Gastrocnemius medialis (tissue), 4 donors: ENCODE data around the gene TLE5. TPM values are rescaled to one million over a fixed set of nuclear protein-coding genes. Genes with fewer than 3 reads are reported as not detected.
"Not testable (repeated sequence)": the region's sequence is repeated elsewhere in the genome, so short reads cannot be mapped to it uniquely, and the experiment has no call there.

Source experiments
- ATAC-seq, 2 donors: fragments of 150-250 bp; one replicate each; pipeline ENCODE4 v1.9.1; 2016
- DNase-seq, 2 donors: peaks; one replicate each; pipeline ENCODE4 v3.0.0-alpha.2; 2019
- H3K27ac ChIP-seq, 4 donors: fragments of 200-600 bp; sonication (generic); 1 replicate in 1 of 4; 2 replicates in 3 of 4; pipeline ENCODE4 v1.5.1; 2016 to 2018; ENCODE audit warnings: mild to moderate bottlenecking in 2 of 4, moderate library complexity in 1 of 4
- H3K27me3 ChIP-seq, 3 donors: fragments of 200-600 bp; sonication (generic) in 2 of 3; 1 replicate in 1 of 3; 2 replicates in 2 of 3; pipeline versions ENCODE4 v1.5.1 to v1.6.0; 2016 to 2019; ENCODE audit warnings: mild to moderate bottlenecking in 1 of 3, moderate library complexity in 1 of 3
- H3K36me3 ChIP-seq, 2 donors: fragments of 200-600 bp; sonication (generic) in 1 of 2; one replicate each; pipeline ENCODE4 v1.5.1; 2017 to 2018
- H3K4me1 ChIP-seq, 2 donors: fragments of 200-600 bp; sonication (generic) in 1 of 2; one replicate each; pipeline ENCODE4 v1.5.1; 2016 to 2017; ENCODE audit warnings: mild to moderate bottlenecking in 2 of 2
- H3K4me3 ChIP-seq, 4 donors: fragments of 200-600 bp; sonication (generic) in 3 of 4; 1 replicate in 1 of 4; 2 replicates in 3 of 4; pipeline ENCODE4 v1.5.1; 2016 to 2019; ENCODE audit warnings: mild to moderate bottlenecking in 2 of 4
- H3K9me3 ChIP-seq, 3 donors: fragments of 200-600 bp; sonication (generic) in 2 of 3; 1 replicate in 1 of 3; 2 replicates in 2 of 3; pipeline ENCODE4 v1.5.1; 2016 to 2019
- POLR2A ChIP-seq, 2 donors: fragments of 450-650 bp; IDR thresholded peaks; one replicate each; pipeline ENCODE4 v1.6.1; 2017; ENCODE audit warnings: antibody characterized with exemption in 2 of 2, mild to moderate bottlenecking in 2 of 2, moderate library complexity in 2 of 2
- in situ Hi-C, 4 donors: fragments of 200-750 bp; cut with MboI; loops; one replicate each; pipeline versions ENCODE4 v1.15.0 to v1.8.0; 2017; ENCODE audit warnings: low sequenced_read_pairs in 4 of 4
- intact Hi-C: fragments of 100-400 bp; cut with DNase I; formaldehyde crosslinking; loops from one replicate; pipeline ENCODE4 v1.15.1; 2023; ENCODE audit warnings: low total_unique reads
- total RNA-seq, 4 donors: library from RNA; depleted of rRNA; stranded (reverse); fragments of >200 nt; gene quantifications; one replicate each; pipeline versions ENCODE4 v1.1.0 to v1.2.3, GENCODE V29; 2016
- TF ChIP-seq, protein P1 (sequence below), 5 experiments: fragments of 450-650 bp in 3 of 5; fragments of 200-600 bp in 2 of 5; sonication (generic) in 2 of 5; IDR thresholded peaks in 4 of 5; conservative IDR thresholded peaks in 1 of 5; 1 replicate in 4 of 5; 2 replicates in 1 of 5; pipeline ENCODE4 v1.5.1; 2016 to 2019; ENCODE audit warnings: antibody characterized with exemption in 5 of 5, mild to moderate bottlenecking in 3 of 5, moderate library complexity in 3 of 5

Gene TLE5
- total RNA-seq, 4 donors from 2014 or later: 437 to 686 (median 474) TPM

DNA sequence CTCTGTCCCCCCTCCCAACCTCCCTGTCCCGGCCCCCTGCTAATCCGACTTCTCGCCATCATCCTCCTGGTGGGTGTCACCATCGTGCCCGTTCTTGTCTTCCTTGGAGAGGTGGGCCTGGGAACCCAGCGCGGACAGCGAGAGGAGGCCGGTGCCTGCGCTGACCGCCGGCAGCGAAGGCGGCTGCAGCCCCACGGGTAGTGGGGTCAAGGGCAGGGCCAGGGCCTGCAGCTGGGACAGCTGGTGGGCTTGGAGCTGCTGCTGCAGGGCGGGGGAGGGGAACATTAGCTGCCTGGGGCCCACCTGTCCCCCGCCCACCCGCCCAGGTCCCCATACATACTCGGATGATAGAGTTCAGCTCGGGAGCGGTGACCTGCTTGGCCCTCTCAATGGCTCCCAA lies 8.5 kb downstream of the TLE5 start:
- Histone ChIP-seq H3K4me1 (peaks cover 39 to 41% of the 10 kb centered on the region in 2 donors), H3K27me3 (no peaks in the 10 kb centered on the region), H3K27ac (no peak overlapping the region), H3K36me3 (peaks cover 0 to 44% of the 10 kb centered on the region in 2 donors), H3K4me3 (no peak overlapping the region), H3K9me3 (no peaks in the 10 kb centered on the region)
- ATAC-seq: no peak
- DNase-seq: no peak
- intact Hi-C loops: no loop called here
- TF ChIP-seq POLR2A (IDR thresholded peaks at IDR 0.05): no peak
- TF ChIP-seq, protein P1, sequence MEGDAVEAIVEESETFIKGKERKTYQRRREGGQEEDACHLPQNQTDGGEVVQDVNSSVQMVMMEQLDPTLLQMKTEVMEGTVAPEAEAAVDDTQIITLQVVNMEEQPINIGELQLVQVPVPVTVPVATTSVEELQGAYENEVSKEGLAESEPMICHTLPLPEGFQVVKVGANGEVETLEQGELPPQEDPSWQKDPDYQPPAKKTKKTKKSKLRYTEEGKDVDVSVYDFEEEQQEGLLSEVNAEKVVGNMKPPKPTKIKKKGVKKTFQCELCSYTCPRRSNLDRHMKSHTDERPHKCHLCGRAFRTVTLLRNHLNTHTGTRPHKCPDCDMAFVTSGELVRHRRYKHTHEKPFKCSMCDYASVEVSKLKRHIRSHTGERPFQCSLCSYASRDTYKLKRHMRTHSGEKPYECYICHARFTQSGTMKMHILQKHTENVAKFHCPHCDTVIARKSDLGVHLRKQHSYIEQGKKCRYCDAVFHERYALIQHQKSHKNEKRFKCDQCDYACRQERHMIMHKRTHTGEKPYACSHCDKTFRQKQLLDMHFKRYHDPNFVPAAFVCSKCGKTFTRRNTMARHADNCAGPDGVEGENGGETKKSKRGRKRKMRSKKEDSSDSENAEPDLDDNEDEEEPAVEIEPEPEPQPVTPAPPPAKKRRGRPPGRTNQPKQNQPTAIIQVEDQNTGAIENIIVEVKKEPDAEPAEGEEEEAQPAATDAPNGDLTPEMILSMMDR (IDR thresholded peaks at IDR 0.05 in 4 of 5, conservative IDR thresholded peaks at IDR 0.05 in 1 of 5): no peak
- in situ Hi-C loops: loop anchor here in 1 of 4 donors (25.0 kb wide), 1 partner anchor 91 kb away; no protein-coding TSS in a partner anchor

DNA sequence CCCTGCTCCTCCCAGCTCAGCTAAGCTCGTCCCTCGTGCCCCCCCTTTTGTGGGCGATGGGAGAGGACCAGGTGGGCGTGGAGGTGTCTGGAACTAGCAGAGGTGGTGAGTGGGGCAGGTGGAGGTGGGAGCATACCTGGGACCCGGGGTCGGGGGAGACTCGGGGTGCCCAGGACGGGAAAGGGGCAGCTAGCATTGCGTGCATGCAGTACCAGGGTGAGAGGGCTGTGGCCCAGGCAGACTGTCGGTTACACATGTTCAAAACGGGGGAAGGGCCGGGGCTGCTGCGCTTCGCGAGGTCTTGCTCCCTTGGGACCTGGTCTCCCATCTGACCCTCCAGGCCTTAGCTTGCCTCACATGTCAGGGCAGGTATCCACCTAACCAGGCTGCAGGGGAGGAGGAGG lies 9.1 kb downstream of the TLE5 start:
- in situ Hi-C loops (loop anchor here in 1 of 4 donors (25.0 kb wide), 1 partner anchor 91 kb away; no protein-coding TSS in a partner anchor), intact Hi-C loops (no loop called here)
- DNase-seq: no peak
- ATAC-seq: no peak
- no peak overlapping the region for H3K4me3 ChIP-seq
- peaks cover 0 to 38% of the 10 kb centered on the region in 2 donors for H3K36me3 ChIP-seq
- TF ChIP-seq, protein P1 (IDR thresholded peaks at IDR 0.05 in 4 of 5, conservative IDR thresholded peaks at IDR 0.05 in 1 of 5): no peak
- TF ChIP-seq POLR2A (IDR thresholded peaks at IDR 0.05): no peak
- H3K27ac ChIP-seq: no peak overlapping the region
- H3K4me1 ChIP-seq: peaks cover 34 to 38% of the 10 kb centered on the region in 2 donors
- no peaks in the 10 kb centered on the region for H3K9me3 ChIP-seq
- H3K27me3 ChIP-seq: no peaks in the 10 kb centered on the region

DNA sequence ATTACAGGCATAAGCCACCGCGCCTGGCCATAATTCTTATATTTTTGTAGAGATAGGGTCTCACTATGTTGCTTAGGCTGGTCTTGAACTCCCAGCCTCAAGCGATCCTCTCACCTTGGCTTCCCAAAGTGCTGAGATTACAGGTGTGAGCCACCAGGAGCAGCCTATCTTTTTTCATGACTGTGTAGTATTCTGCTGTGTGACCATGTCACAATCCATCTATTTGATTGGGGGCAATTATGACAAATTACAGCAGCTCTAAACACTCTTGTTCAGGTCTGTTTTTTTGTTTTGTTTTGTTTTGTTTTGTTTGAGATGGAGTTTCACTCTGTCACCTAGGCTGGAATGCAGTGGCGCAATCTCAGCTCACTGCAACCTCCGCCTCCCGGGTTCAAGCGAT lies 12.3 kb downstream of the TLE5 start:
- H3K4me3 ChIP-seq, ATAC-seq, H3K9me3 ChIP-seq, H3K27me3 ChIP-seq, DNase-seq, H3K27ac ChIP-seq, intact Hi-C loops: not testable (repeated sequence)
- in situ Hi-C loops: loop anchor here in 1 of 4 donors (25.0 kb wide), 1 partner anchor 88 kb away; no protein-coding TSS in a partner anchor
- peaks cover 0 to 19% of the 10 kb centered on the region in 2 donors for H3K36me3 ChIP-seq
- peaks cover 12 to 13% of the 10 kb centered on the region in 2 donors for H3K4me1 ChIP-seq

DNA sequence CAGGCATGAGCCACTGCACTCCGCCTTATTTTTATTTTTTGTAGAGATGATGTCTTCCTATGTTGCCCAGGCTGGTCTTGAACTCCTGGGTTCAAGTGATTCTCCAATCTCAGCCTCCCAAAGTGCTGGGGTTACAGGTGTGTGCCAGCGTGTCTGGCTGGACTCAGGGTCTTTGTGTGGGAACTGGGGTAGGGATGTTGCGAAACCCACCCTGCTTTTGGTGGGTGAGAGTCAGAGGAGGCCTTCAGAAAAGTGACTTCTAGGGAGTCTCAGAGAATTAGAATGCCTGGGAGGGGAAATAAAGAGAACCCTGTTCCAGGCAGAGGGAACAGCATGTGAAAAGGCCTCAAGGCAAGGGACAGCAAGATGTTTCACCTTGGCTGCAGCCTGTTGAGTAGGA lies 13.2 kb downstream of the TLE5 start:
- ATAC-seq (no peak), DNase-seq (no peak)
- TF ChIP-seq POLR2A (IDR thresholded peaks at IDR 0.05): no peak
- TF ChIP-seq, protein P1 (IDR thresholded peaks at IDR 0.05 in 4 of 5, conservative IDR thresholded peaks at IDR 0.05 in 1 of 5): no peak
- peaks cover 0 to 11% of the 10 kb centered on the region in 2 donors for H3K36me3 ChIP-seq
- in situ Hi-C loops: no loop called here
- no peaks in the 10 kb centered on the region for H3K9me3 ChIP-seq
- H3K4me3 ChIP-seq: no peak overlapping the region
- peaks cover 5 to 8% of the 10 kb centered on the region in 2 donors for H3K4me1 ChIP-seq
- no peak overlapping the region for H3K27ac ChIP-seq
- intact Hi-C loops: no loop called here
- H3K27me3 ChIP-seq: no peaks in the 10 kb centered on the region

DNA sequence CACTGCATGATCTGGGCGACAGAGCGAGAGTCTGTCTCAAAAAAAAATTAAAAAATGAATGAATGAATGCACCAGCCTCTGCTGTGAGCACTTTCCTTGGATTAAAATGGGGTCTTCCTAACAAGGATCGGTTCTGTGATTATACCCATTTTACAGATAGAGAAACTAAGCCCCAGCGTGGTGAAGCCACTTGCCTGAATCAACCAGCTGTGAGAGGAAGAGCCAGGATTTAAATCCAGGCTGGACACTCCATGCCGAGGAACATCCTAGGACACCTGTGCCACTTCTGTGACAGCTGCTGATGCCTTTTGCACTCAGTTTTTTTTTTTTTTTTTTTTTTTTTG lies 14.1 kb downstream of the TLE5 start:
- peak overlapping the region in 2 of 4 donors; percentile 49 to 54 for H3K4me3 ChIP-seq
- H3K27me3 ChIP-seq: no peaks in the 10 kb centered on the region
- no peak for ATAC-seq
- no peaks in the 10 kb centered on the region for H3K9me3 ChIP-seq
- peak overlapping the region; percentile 59 to 86 (median 73) for H3K27ac ChIP-seq
- peaks cover 5 to 8% of the 10 kb centered on the region in 2 donors for H3K4me1 ChIP-seq
- TF ChIP-seq POLR2A (IDR thresholded peaks at IDR 0.05): no peak
- TF ChIP-seq, protein P1 (IDR thresholded peaks at IDR 0.05 in 4 of 5, conservative IDR thresholded peaks at IDR 0.05 in 1 of 5): no peak
- H3K36me3 ChIP-seq: peaks cover 0 to 2% of the 10 kb centered on the region in 2 donors
- in situ Hi-C loops (no loop called here), intact Hi-C loops (no loop called here)
- DNase-seq: no peak
